Stimulated activated CD8-positive, alpha-beta memory T cell treated with anti-CD3 and anti-CD28 coated beads, Interleukin-15, amount 100 ng/mL, for 4 hours (primary cell): Measurements from ENCODE around the gene FBXO41.

Experiments
- DNase-seq, 2 donors: peaks; one replicate each; pipeline ENCODE4 v3.0.0-alpha.2; 2020; ENCODE audit warnings: low read depth in 2 of 2

Gene FBXO41

DNA sequence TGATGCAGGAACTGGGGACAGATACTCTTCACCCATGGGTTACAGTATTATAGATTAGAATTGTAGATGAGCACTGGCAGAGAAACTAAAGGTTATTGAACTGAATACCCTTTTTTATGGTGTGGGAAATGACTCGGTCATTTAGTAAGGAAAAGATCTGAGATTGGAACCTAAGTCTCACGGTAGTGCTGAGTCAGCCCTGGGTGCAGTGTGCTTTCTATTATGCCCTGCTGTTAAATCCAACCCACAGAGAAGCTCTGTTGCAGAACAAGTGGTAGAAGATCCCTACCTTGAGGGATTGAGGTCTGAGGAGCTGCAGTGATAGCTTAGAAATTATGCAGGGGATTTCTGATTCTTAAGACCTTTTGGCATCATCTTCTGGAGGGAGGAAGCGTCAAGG, 37.4 kb downstream of the FBXO41 start:
- DNase-seq: no peak

DNA sequence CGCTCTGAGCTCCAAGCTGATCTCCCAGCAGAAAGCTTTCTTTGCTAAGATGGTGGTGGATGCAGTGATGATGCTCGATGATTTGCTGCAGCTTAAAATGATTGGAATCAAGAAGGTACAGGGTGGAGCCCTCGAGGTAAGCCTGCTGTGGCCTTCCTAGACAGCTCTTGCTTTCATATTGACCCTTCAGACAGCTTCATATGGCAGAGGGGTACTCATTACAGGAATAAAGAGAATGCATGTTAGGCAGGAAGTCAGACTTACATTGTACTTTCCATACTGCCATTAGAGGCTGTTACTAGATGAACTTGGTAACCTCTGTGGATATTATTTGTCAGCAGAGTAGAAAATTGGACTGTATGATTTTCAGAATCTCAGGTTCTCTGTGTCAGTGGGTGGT, 39.7 kb downstream of the FBXO41 start:
- no peak for DNase-seq

DNA sequence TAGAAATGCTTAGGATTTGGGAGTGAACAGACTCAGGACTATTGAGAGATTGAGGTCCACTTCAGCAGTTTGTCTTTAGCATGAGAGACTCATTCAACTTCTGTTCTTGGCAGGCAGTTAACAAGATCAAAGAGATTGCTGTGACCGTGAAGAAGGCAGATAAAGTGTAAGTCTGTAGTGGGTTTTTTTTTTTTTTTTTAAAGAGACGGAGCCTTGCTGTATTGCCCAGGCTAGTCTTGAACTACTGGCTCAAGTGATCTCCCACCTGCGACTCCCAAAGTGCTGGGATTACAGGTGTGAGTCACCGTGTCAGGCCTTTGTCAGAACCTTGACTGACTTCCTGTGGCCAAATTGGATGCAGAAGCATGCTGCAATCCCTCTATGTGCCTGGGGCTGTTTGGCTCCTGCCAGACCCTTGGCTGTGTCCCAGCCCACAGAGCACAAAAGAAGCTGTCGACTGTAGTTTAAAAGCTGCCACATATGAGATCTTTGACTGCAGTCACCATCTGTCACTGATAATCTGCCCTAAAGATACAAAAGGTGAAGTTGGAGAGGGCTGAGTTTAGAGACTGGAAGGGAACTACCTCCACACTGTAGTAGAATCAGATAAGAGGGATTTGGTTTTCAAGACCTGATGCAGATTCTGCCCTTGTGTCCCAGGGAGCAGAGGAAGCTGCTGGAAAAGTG, 40.3 kb downstream of the FBXO41 start:
- no peak for DNase-seq

DNA sequence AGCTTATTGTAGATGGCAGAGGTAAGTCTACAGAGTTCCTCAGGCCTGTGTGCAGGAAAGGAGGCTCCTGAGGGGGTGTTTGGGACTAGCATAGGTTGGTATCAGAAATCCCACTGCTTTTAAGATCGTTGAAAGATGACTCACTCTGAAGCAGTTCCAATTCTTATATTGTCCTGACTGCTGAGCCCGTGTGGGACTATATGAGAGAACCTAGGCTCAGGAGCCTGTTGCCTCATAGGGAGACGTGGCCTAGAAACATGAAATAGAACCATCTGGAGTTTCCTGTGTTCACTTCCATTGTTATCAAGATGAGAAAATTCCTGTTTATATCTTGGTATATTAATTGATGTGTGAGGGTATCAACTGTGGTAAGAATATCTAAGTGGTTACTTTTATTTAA, 44.5 kb downstream of the FBXO41 start:
- no peak for DNase-seq

DNA sequence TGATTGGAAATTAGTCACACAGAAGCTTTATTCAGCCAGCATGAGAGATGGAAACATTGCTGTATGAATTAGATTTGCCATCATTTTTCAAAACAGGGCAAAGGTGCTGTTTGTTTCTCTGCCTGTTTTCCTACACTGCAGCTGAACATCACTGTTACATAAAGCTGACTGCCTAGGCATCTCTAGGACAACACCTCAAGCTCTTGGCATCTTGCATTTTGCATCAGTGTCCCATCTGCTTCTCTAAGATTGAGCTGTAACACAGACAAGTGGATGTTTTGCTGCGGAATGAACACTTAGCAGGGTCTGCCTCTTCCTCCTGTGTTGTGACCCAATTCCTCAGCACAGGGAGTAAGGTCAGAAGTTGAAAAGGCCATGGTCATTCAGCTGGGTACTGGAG, 45.3 kb downstream of the FBXO41 start:
- no peak for DNase-seq

DNA sequence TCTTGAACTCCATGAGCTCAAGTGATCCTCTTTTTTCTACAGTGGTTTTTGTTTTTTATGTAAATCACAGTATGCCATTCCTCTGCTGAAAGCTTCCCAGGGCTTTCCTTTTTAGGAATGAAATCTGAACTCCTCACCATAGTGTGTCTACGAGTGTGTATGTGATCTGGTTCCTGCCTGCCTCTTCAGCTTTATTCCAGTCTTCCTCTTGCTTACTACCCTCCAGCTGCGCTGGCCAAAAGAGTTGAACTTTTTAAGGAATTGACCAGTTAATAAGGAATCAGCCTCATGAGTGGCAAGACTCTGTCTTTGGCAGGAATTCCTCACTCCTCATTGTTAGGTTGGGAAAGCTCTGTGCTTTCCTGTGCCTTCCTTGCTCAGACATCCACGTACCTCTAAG, 46.1 kb downstream of the FBXO41 start:
- no peak for DNase-seq

DNA sequence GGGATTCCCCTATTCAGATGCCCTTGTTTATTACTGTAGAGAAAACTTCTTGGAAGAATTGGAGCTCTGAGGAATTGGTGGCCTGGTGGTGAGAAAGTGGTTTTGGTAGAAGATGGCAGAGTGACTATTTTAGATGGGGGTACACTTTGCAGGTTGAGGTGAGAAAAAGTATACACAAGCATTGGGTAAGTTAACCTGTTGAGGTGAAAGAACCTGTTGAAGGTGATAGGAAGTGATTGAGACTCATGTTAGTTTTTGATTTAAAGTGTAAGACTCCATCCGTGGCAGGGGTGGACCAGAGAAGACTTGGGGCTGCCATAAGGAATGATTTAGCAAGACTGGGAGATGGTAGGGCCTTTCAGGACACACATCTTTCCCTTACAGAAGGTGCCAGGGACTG, 47.1 kb downstream of the FBXO41 start:
- DNase-seq: no peak

DNA sequence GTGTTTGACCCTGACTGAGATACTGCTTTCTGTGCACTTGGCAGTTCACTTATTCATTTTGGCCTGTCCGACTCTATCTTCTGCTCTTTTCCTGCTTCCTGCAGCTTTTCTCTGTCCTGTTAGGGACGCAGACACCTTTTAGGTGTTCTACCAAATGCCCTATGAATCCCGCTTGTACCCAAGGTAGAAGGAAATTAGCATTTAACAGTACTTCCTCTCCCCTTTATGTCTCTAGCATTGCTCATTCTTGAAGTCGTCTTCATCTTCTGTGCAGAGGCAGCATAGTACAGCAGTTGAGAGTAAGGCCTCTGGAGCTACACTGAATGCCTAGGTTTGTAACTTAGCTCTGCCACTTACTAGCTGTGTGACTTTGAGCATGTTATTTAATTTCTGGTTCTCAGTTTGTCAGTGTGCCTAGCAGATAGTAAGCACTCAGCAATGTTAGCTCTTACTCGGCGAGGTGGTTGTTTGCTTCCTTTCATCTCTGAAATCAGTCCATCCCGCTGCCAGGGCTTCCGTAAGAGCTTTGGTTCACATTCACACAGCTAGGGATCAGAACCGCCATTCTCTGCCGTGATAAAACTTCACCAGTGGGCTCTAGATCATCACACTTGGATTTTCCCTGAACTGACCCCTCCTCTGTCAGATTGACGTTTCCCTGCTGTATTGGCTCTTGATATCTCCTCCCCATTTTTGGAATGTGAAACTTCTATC, 48.8 kb downstream of the FBXO41 start:
- no peak for DNase-seq

DNA sequence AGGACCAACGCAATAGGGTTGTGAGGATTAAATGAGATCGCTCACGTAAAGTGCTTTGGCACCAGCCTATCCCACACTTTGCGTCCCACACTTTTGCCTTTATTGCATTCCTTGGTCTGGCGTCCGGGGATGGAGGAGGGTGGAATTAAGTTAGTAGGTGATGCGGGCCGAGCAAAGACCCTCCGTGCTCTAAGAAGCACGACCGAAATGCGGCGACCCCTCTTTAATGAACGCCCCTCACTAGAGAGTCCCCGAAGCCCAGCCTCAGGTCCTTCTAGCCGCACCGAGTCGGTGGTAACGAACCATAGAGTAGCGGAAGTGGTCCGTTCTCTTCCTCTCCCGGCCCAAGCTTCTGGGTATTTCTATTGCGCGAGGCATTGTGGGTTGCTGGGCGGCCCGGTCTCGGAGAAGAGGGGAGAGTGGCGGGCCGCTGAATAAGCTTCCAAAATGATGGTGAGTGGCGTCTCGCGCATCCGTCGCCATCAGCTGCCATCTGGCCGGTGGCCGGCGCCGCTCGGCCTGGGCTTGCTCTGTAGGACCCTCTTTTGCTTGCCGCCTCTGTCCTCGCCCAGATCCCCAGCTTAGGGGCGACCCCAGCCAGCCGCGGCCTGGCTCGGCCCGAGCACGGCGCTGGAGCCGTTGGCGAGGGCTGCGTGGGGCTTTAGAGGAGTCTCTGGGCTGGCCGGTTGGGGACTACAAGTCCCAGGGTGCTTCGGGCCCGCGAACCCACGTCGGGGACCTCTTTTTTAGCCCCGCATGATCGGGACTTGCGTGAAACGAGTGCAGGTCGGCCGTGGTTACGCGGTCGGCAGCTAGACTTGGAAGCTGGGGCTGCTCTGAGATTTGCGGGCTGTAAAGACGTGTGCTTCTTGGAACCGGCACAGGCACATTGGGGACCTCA, 50.1 kb downstream of the FBXO41 start, which contains the start of gene CCT7:
TSS of gene CCT7 (plus strand) at position 377 of the 901 bp plus-strand sequence. CDS start at position 448, 71 bp downstream.
- peak; percentile 71 to 83 for DNase-seq

DNA sequence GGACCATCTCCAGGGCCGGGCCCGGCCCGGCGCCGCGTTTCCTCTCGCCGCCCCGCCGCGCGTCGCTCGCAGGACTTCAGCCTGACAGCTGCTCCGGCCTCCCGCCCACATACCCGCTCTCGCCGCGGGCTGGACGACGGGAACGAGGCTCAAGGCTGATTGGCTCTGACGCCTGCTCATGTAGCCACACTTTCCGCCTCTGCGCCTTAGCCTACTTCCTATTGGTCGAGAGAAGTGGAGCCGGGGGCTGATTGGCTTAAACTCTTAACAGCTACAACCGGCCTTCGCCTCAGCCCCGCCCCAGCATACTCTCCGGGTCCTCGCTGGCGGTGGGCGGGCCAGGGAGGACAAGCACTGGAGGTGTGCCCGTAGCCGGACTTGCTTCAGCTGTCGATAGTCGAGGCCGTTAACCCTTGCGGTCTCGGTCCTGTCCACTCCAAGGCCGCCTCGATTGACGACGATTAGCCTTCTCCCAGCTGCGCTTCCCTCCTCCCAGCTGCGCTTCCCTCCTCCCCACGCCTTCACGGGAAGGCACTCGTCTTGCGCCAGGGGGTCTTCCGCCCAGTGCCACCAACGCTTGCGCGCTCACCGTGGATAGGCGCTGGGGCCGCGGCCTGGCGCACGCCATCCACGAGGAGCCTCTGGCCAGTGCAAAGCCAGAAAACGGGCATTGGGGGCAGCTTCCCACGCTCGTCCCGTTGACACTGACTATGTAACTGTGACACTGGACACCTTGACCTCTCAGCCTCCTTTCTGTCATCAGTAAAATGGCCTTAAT, 50.9 kb downstream of the FBXO41 start, which contains the start of gene PRADC1:
TSS of gene PRADC1 (minus strand) at position 86 of the 778 bp plus-strand sequence. CDS start at position 7, 79 bp downstream.
- DNase-seq: peak; percentile 85 to 91

DNA sequence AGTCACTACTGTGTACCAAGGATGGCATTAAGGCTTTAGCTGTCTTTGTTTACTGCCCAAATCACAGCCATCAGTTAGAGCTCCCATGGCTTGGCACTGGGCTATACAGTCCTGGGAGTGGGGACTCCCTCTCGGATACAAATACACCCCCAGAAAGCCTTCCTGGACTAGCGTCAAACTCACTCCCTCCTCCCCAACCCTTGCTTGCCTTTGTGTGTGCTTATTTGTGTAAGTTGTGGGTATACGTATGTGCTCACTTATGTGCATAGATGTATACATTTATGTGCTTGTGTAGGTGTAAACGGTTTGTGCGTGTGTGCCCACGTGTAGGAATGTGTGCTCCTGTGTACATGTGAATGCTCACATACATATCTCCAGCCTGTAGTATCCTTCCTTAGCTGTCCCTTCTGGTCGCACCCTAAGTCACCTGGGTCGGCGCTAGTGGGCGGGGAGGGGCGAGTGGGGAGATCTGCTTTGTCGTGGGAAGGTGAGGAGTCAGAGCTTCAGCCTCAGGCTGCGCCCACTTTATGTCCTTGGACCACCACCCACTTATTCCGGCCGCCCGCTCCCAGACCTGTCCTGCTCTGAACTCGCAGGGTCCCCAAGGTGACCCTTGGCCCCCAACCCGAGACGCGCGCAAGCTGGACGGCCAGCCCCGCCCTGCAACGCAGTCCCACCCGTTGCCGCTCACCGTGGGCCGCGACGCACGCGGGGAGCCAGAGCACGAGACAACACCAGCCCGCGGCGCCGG, 51.7 kb downstream of the FBXO41 start:
- no peak for DNase-seq

DNA sequence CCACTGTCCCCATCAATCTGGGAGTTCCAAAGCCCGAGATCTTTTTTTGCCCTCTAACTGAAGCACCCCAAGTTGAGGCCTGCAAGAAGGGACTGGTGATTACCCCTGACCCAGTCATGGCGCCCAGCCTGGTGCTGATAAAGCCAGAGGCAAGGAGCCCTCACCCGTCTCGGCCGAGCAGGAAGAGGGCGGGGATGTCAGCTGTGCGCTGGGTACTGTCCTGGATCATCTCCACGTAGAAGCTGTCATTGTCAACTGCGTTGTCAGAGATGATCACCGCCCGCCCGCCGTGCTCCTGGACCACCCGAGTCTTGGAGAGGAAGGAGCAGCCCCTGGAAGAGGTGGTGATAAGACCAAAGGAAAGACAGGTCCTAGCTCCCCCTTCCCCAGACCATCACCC, 55.6 kb downstream of the FBXO41 start:
- DNase-seq: no peak

DNA sequence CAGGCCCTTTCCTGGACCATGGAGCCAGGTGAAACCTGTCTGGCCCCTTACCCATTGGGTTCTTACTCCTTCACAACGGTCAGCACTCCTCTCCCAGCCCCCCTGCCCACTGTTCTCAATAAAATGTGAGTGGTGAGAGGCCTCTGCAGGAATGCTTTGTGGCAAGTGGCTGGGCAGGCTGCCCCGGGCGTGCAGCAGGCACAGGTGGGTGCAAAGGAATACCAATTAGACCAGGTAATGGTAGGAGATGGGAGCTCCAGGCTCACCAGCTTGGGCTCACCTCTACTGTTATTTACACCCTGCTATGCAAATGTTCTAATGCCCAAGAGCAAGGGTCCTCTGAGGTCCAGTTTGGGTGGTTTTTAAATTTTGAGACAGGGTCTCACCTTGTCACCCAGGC, 57.2 kb downstream of the FBXO41 start:
- DNase-seq: no peak

DNA sequence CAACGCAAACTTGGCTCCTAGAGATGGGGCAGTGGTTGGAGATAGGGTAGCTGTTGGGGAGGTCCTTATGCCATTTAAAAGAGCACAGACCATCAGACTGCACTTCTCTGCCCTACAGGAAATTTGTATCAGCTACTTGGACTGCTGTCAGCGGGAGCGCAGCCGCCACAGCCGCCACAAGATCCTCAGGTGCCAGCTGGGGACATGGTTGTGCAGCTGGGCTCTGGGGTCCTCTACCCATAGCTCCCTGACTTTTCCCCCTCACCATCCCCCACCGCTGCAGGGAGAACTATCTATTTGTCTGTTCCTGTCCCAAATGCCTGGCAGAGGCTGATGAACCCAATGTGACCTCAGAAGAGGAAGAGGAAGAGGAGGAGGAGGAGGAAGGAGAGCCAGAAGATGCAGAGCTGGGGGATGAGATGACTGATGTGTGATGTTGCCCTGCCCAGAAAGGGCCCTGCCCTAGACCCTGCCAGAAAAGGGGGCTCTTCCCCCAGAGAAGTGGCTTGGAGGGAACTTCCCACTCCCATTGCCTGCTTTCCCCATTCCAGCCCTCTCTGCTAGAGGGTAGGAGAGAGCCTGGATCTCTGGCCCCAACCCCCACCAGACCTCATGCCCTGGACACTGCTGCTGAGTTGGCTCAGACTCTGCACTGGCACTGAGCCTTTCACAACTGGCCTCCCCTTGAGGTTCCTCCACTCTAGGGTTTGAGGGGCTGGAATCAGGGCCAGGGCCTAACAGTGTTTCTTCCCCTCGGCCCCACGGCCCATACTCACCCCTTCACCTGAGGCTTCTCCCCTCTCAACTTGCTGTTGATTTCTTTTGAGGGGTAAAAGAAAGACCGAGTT, 58.5 kb downstream of the FBXO41 start:
- DNase-seq: no peak

DNA sequence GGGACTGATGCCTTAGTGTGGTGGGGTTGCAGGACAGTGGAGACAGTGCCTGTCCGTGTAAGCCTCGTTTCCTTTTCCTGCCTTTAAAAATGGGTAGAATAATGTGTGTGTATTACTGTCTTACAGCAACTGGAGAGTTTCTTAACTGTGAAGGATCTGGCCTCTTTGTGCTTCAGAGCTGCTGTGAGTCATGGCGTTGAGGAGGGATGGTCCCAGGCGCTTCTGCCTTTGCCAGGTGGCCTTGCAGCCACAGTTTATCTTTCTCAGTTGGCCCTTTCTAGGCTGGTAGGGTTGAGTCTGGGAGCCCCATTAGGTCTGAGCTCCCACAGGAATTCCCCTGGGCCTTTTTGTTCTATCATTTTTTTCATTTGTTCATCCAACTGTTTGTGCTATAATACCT, 60.5 kb downstream of the FBXO41 start:
- no peak for DNase-seq

DNA sequence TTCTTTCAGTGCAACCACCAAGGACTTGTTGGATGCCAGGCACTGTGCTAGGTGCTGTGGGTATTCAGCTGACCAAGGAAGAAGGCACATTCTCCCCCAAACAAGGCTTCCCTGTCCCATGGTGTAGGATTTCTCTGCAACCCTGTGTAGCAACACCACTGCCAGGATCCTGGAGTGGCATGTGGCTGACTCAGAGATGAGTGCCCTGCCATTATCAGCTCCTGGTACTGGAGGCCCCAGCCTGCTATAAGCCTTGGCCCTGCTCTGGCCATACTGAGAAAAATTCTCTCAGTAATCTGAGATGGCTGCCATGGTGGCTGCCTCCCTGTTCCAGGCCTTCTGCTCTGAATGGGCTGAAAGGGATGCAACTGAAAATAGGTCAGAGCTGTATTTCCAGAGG, 66.0 kb downstream of the FBXO41 start:
- no peak for DNase-seq

DNA sequence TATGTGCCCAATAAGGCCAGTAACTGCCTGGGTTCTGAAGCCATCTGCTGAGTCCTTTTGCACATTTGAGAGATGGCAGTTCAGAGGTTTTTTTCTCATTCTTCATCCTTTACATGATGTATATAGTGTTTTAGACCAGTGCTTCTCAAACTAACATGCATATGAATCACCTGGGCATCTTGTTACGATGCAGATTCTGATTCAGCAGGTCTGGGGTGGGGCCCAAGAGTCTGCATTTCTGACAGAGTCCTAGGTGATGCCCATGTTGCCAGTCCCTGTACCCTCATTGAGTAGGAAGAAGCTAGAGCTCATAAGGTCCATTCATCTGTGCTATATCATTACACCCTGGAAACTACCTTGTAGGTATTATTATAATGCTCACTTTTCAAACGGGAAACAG, 66.5 kb downstream of the FBXO41 start:
- no peak for DNase-seq

DNA sequence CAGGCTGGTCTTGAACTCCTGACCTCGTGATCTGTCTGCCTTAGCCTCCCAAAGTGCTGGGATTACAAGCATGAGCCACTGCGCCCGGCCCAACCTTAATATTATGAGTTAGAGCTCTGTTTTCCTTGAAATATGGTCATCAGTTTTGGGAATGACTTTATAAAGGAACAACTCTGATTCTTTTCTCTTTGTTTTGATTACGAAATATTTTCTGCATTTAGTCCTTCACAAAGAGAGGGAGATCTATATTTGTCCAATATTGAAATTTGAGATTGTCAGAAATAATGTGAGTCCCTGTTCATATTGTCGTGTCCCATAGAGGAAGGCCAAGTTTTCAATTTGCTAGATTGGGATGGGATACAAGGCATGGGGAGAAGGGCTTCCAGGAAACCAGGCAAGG, 67.1 kb downstream of the FBXO41 start:
- no peak for DNase-seq

DNA sequence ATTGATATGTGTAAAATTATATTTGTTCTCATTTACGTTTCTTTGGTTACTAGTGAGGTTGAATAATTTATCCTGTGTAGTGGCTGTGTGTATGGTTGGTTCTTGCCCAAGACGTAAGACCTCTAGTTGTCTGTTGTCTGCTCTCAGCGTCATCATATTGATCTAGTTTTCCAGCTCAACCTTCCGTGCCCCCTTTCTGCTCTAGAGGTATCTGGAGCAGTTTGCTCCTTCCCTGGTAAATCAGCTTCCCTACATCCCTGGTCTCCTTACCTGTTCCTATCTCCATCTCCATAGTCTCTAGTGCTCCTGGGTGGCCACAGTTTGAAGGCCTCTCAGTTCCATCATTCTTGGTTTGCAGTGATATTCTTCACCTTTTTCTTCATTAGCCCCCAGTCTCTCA, 69.0 kb downstream of the FBXO41 start:
- DNase-seq: no peak
